AG04450 (cell line): ENCODE measurements around the gene NDOR1. TPM values are rescaled to one million over a fixed set of nuclear protein-coding genes. Genes with fewer than 3 reads are reported as not detected.
"Not testable (repeated sequence)": the region's sequence is repeated elsewhere in the genome, so short reads cannot be mapped to it uniquely, and the experiment has no call there.

ENCODE experiments used
- CTCF ChIA-PET: fragments of 300-600, 350-600 bp; formaldehyde crosslinking; extraction: SDS; loops from one replicate; lab custom pipeline; 2022; ENCODE audit warnings: antibody characterized with exemption, inconsistent platforms; lab: Charles Lee
- POLR2A ChIA-PET: fragments of 350-600 bp; formaldehyde crosslinking; extraction: SDS; loops from one replicate; lab custom pipeline; 2021; ENCODE audit warnings: antibody characterized with exemption, inconsistent platforms; lab: Yijun Ruan, JAX
- DNase-seq: peaks from one replicate; pipeline ENCODE4 v3.0.0-alpha.2; 2011; ENCODE audit warnings: low read depth, low spot score
- H3K27ac ChIP-seq: one replicate; pipeline ENCODE4 v1.5.1; 2012; ENCODE audit warnings: low read depth, low read length, control low read depth
- H3K27me3 ChIP-seq: one replicate; pipeline ENCODE4 v1.6.0; 2012; ENCODE audit warnings: low read length; ENCODE audit not compliant: control insufficient read depth, insufficient read depth
- H3K4me3 ChIP-seq: 2 replicates; pipeline ENCODE4 v1.5.1; 2011; ENCODE audit warnings: mild to moderate bottlenecking, low read depth, low read length, control low read depth
- H3K9me3 ChIP-seq: 2 replicates; pipeline ENCODE4 v1.5.1; 2012; ENCODE audit warnings: low read length; ENCODE audit not compliant: control insufficient read depth, insufficient read depth
- polyA plus RNA-seq: library from polyadenylated mRNA; depleted of rRNA; stranded (reverse); fragments of >200 nt; gene quantifications from 2 replicates; pipeline ENCODE4 v1.2.3, GENCODE V29; 2011
- TF ChIP-seq, protein P1 (sequence below): IDR thresholded peaks from 2 replicates; pipeline ENCODE4 v1.5.1; 2011; ENCODE audit warnings: low read depth, low read length, control low read depth, inconsistent platforms

Gene NDOR1
- polyA plus RNA-seq, 1 experiment = 2.8 TPM

- H3K4me3 ChIP-seq, DNase-seq: not testable (repeated sequence)
- POLR2A ChIA-PET = interaction anchor here (2.4 kb wide), 1 partner anchor 22 kb away, joined by 14 read pairs; the partner anchor contains the start of gene TUBB4B
These were observed 56.8 kb downstream of the NDOR1 start for GRCh38 chr9:137262173-137262908.

DNA sequence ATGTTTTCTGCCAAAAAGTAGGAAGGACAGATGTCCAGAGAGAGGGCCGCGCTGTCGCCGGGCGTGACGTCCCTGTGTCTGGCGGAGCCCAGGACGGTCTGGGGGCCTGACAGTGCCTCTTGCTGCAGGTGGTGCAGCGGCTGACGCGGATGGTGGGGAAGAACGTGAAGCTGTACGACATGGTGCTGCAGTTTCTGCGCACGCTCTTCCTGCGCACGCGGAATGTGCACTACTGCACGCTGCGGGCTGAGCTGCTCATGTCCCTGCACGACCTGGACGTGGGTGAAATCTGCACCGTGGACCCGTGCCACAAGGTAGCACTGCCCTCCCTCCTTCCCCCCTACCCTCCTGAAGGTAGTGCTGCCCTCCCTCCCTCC is 57.4 kb downstream of the NDOR1 start:
- DNase-seq = no peak
- POLR2A ChIA-PET = no interaction called here
- Histone ChIP-seq H3K27ac (no peak overlapping the region), H3K4me3 (no peak overlapping the region), H3K9me3 (no peaks in the 10 kb centered on the region; the same call in 1 of the 2 replicates), H3K27me3 (no peaks in the 10 kb centered on the region)
- TF ChIP-seq, protein P1, sequence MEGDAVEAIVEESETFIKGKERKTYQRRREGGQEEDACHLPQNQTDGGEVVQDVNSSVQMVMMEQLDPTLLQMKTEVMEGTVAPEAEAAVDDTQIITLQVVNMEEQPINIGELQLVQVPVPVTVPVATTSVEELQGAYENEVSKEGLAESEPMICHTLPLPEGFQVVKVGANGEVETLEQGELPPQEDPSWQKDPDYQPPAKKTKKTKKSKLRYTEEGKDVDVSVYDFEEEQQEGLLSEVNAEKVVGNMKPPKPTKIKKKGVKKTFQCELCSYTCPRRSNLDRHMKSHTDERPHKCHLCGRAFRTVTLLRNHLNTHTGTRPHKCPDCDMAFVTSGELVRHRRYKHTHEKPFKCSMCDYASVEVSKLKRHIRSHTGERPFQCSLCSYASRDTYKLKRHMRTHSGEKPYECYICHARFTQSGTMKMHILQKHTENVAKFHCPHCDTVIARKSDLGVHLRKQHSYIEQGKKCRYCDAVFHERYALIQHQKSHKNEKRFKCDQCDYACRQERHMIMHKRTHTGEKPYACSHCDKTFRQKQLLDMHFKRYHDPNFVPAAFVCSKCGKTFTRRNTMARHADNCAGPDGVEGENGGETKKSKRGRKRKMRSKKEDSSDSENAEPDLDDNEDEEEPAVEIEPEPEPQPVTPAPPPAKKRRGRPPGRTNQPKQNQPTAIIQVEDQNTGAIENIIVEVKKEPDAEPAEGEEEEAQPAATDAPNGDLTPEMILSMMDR = no peak
- CTCF ChIA-PET = no interaction called here

More at GRCh38 chr9:137262173-137262908, 56.8 kb downstream of the NDOR1 start:
- not testable (repeated sequence) for H3K27ac ChIP-seq, H3K9me3 ChIP-seq, H3K27me3 ChIP-seq
- CTCF ChIA-PET = interaction anchor here (1.0 kb wide), 1 partner anchor 26 kb away, joined by 3 read pairs; no protein-coding TSS in a partner anchor
- TF ChIP-seq, protein P1 = peak; percentile 42; the same call in 1 of the 2 replicates

- Histone ChIP-seq H3K9me3 (no peaks in the 10 kb centered on the region; the same call in 1 of the 2 replicates), H3K27ac (no peak overlapping the region), H3K4me3 (no peak overlapping the region), H3K27me3 (no peaks in the 10 kb centered on the region)
- DNase-seq = no peak
- POLR2A ChIA-PET = no interaction called here
- TF ChIP-seq, protein P1 = no peak
- CTCF ChIA-PET = no interaction called here
These were observed 58.0 kb downstream of the NDOR1 start for GRCh38 chr9:137263506-137263905.

DNA sequence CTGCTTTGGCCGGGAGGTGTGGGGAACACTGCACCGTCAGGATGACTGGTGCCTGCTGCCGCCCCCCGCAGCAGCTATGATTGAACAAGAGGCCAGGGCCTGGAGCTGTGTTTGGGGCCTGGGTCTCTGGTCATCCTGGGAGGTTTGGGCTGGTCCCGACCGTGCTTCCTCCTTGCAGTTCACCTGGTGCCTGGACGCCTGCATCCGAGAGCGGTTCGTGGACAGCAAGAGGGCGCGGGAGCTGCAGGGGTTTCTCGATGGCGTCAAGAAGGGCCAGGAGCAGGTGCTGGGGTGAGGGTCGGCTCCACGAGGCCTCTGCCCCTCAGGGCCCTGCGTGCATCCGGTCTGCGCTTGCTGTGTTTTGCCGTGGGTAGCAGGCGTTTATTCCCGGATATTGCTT is 58.6 kb downstream of the NDOR1 start:
- Histone ChIP-seq H3K4me3 (no peak overlapping the region), H3K9me3 (no peaks in the 10 kb centered on the region; the same call in 1 of the 2 replicates), H3K27me3 (no peaks in the 10 kb centered on the region), H3K27ac (no peak overlapping the region)
- POLR2A ChIA-PET = no interaction called here
- no peak for DNase-seq
- CTCF ChIA-PET = interaction anchor here (0.6 kb wide), 1 partner anchor 41 kb away, joined by 12 read pairs; no protein-coding TSS in a partner anchor
- TF ChIP-seq, protein P1 = no peak
